ENCODE measurements around the gene ADGRB3. TPM values are rescaled to one million over a fixed set of nuclear protein-coding genes. Genes with fewer than 3 reads are reported as not detected.

Gene ADGRB3
- total RNA-seq, 1 experiment from 2014 or later: 0.11 TPM

DNA sequence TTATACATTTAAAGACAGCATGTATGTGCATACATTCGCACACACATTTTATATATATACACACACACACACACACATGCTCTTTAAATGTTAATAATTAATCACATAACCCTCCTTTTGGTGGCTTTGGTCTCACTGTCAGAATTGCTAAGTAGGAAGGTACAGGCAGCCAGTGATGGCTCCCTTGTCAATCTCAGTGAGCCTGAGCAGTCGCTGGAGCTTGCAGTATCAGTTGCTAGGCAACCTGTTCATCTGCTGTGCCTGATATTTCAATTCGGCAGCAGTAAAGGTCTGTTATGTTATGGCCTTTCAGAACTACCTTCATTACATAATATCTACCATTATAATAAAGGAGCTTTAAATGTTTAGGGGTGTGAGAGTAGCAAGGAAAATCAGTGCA, 787.4 kb downstream of the ADGRB3 start:
- Histone ChIP-seq H3K9me3 (ENCODE audit: low read length) (no peaks in the 10 kb centered on the region), H3K9ac (ENCODE audit: low read length) (no peak overlapping the region), H3K4me2 (ENCODE audit: low read length) (no peak overlapping the region), H3K79me2 (ENCODE audit: low read length) (no peaks in the 10 kb centered on the region), H3F3A (ENCODE audit: low read length, unreplicated experiment) (no peaks in the 10 kb centered on the region), H2AFZ (ENCODE audit: low read length) (no peak overlapping the region), H3K27ac (ENCODE audit: low read length) (no peak overlapping the region), H3K4me1 (ENCODE audit: insufficient read depth, low read length) (no peaks in the 10 kb centered on the region), H3K9me2 (replicated peaks; ENCODE audit: low read length) (no peaks in the 10 kb centered on the region), H4K20me1 (ENCODE audit: low read length) (no peaks in the 10 kb centered on the region), H3K27me3 (ENCODE audit: low read length) (no peaks in the 10 kb centered on the region), H3K4me3 (ENCODE audit: low read length) (no peak overlapping the region), H3K36me3 (ENCODE audit: low read depth, low read length) (no peaks in the 10 kb centered on the region)
- no peak for ATAC-seq
- ChIA-PET CTCF (no interaction called here), POLR2A (ENCODE audit: unreplicated experiment) (no interaction called here)
- no TSS peak for BruUV-seq (replicated peaks)
- TF ChIP-seq EZH2phosphoT487 (IDR thresholded peaks at IDR 0.05; ENCODE audit: borderline replicate concordance, low read length) (no peak), EZH2 (IDR thresholded peaks at IDR 0.05; ENCODE audit: low read length, unreplicated experiment) (no peak), CTCF (conservative IDR thresholded peaks at IDR 0.05; ENCODE audit: low read depth, low read length) (no peak)
- intact Hi-C loops (cut with micrococcal nuclease): no loop called here
- DNase-seq: no peak

GRCh38 chr6:69423785-69424184, 788.7 kb downstream of the ADGRB3 start:
- Histone ChIP-seq H3K9ac (ENCODE audit: low read length) (no peak overlapping the region), H3F3A (ENCODE audit: low read length, unreplicated experiment) (no peaks in the 10 kb centered on the region), H2AFZ (ENCODE audit: low read length) (no peak overlapping the region), H4K20me1 (ENCODE audit: low read length) (no peaks in the 10 kb centered on the region), H3K4me2 (ENCODE audit: low read length) (no peak overlapping the region), H3K27me3 (ENCODE audit: low read length) (no peaks in the 10 kb centered on the region), H3K79me2 (ENCODE audit: low read length) (no peaks in the 10 kb centered on the region), H3K27ac (ENCODE audit: low read length) (no peak overlapping the region), H3K9me2 (replicated peaks; ENCODE audit: low read length) (no peaks in the 10 kb centered on the region), H3K36me3 (ENCODE audit: low read depth, low read length) (no peaks in the 10 kb centered on the region), H3K4me3 (ENCODE audit: low read length) (no peak overlapping the region), H3K9me3 (ENCODE audit: low read length) (no peaks in the 10 kb centered on the region), H3K4me1 (ENCODE audit: insufficient read depth, low read length) (no peaks in the 10 kb centered on the region)
- CTCF ChIA-PET: no interaction called here
- POLR2A ChIA-PET (ENCODE audit: unreplicated experiment): no interaction called here
- no TSS peak for BruUV-seq (replicated peaks)
- ATAC-seq: no peak
- intact Hi-C loops (cut with micrococcal nuclease): no loop called here
- TF ChIP-seq EZH2 (IDR thresholded peaks at IDR 0.05; ENCODE audit: low read length, unreplicated experiment): no peak
- no peak for TF ChIP-seq EZH2phosphoT487 (IDR thresholded peaks at IDR 0.05; ENCODE audit: borderline replicate concordance, low read length)
- no peak for TF ChIP-seq CTCF (conservative IDR thresholded peaks at IDR 0.05; ENCODE audit: low read depth, low read length)
- DNase-seq: no peak

- ATAC-seq (no peak), DNase-seq (no peak)
- no peak overlapping the region for H3K9ac ChIP-seq (ENCODE audit: low read length)
- no peaks in the 10 kb centered on the region for H3K36me3 ChIP-seq (ENCODE audit: low read depth, low read length)
- no peak overlapping the region for H3K27ac ChIP-seq (ENCODE audit: low read length)
- H3K27me3 ChIP-seq (ENCODE audit: low read length): no peaks in the 10 kb centered on the region
- H3K4me3 ChIP-seq (ENCODE audit: low read length): no peak overlapping the region
- no peak overlapping the region for H2AFZ ChIP-seq (ENCODE audit: low read length)
- H3K79me2 ChIP-seq (ENCODE audit: low read length): no peaks in the 10 kb centered on the region
- H3K9me2 ChIP-seq (replicated peaks; ENCODE audit: low read length): no peaks in the 10 kb centered on the region
- no peaks in the 10 kb centered on the region for H3K9me3 ChIP-seq (ENCODE audit: low read length)
- no peak for TF ChIP-seq EZH2phosphoT487 (IDR thresholded peaks at IDR 0.05; ENCODE audit: borderline replicate concordance, low read length)
- no peaks in the 10 kb centered on the region for H3K4me1 ChIP-seq (ENCODE audit: insufficient read depth, low read length)
- intact Hi-C loops (cut with micrococcal nuclease): no loop called here
- H3F3A ChIP-seq (ENCODE audit: low read length, unreplicated experiment): no peaks in the 10 kb centered on the region
- no TSS peak for BruUV-seq (replicated peaks)
- CTCF ChIA-PET: no interaction called here
- H3K4me2 ChIP-seq (ENCODE audit: low read length): no peak overlapping the region
- H4K20me1 ChIP-seq (ENCODE audit: low read length): no peaks in the 10 kb centered on the region
- POLR2A ChIA-PET (ENCODE audit: unreplicated experiment): no interaction called here
Observed at GRCh38 chr6:69424581-69424980, 789.5 kb downstream of the ADGRB3 start.
